Gastrocnemius medialis (tissue), 4 donors: ENCODE results near the gene SH3BGRL2. TPM values are rescaled to one million over a fixed set of nuclear protein-coding genes. Genes with fewer than 3 reads are reported as not detected.
"Not testable (repeated sequence)": the region's sequence is repeated elsewhere in the genome, so short reads cannot be mapped to it uniquely, and the experiment has no call there.

ENCODE experiments used
- ATAC-seq, 2 donors: fragments of 150-250 bp; one replicate each; pipeline ENCODE4 v1.9.1; 2016
- DNase-seq, 2 donors: peaks; one replicate each; pipeline ENCODE4 v3.0.0-alpha.2; 2019
- H3K27ac ChIP-seq, 4 donors: fragments of 200-600 bp; sonication (generic); 1 replicate in 1 of 4; 2 replicates in 3 of 4; pipeline ENCODE4 v1.5.1; 2016 to 2018; ENCODE audit warnings: mild to moderate bottlenecking in 2 of 4, moderate library complexity in 1 of 4
- H3K27me3 ChIP-seq, 3 donors: fragments of 200-600 bp; sonication (generic) in 2 of 3; 1 replicate in 1 of 3; 2 replicates in 2 of 3; pipeline versions ENCODE4 v1.5.1 to v1.6.0; 2016 to 2019; ENCODE audit warnings: mild to moderate bottlenecking in 1 of 3, moderate library complexity in 1 of 3
- H3K36me3 ChIP-seq, 2 donors: fragments of 200-600 bp; sonication (generic) in 1 of 2; one replicate each; pipeline ENCODE4 v1.5.1; 2017 to 2018
- H3K4me1 ChIP-seq, 2 donors: fragments of 200-600 bp; sonication (generic) in 1 of 2; one replicate each; pipeline ENCODE4 v1.5.1; 2016 to 2017; ENCODE audit warnings: mild to moderate bottlenecking in 2 of 2
- H3K4me3 ChIP-seq, 4 donors: fragments of 200-600 bp; sonication (generic) in 3 of 4; 1 replicate in 1 of 4; 2 replicates in 3 of 4; pipeline ENCODE4 v1.5.1; 2016 to 2019; ENCODE audit warnings: mild to moderate bottlenecking in 2 of 4
- H3K9me3 ChIP-seq, 3 donors: fragments of 200-600 bp; sonication (generic) in 2 of 3; 1 replicate in 1 of 3; 2 replicates in 2 of 3; pipeline ENCODE4 v1.5.1; 2016 to 2019
- POLR2A ChIP-seq, 2 donors: fragments of 450-650 bp; IDR thresholded peaks; one replicate each; pipeline ENCODE4 v1.6.1; 2017; ENCODE audit warnings: antibody characterized with exemption in 2 of 2, mild to moderate bottlenecking in 2 of 2, moderate library complexity in 2 of 2
- in situ Hi-C, 4 donors: fragments of 200-750 bp; cut with MboI; loops; one replicate each; pipeline versions ENCODE4 v1.15.0 to v1.8.0; 2017; ENCODE audit warnings: low sequenced_read_pairs in 4 of 4
- intact Hi-C: fragments of 100-400 bp; cut with DNase I; formaldehyde crosslinking; loops from one replicate; pipeline ENCODE4 v1.15.1; 2023; ENCODE audit warnings: low total_unique reads
- total RNA-seq, 4 donors: library from RNA; depleted of rRNA; stranded (reverse); fragments of >200 nt; gene quantifications; one replicate each; pipeline versions ENCODE4 v1.1.0 to v1.2.3, GENCODE V29; 2016
- TF ChIP-seq, protein P1 (sequence below), 5 experiments: fragments of 450-650 bp in 3 of 5; fragments of 200-600 bp in 2 of 5; sonication (generic) in 2 of 5; IDR thresholded peaks in 4 of 5; conservative IDR thresholded peaks in 1 of 5; 1 replicate in 4 of 5; 2 replicates in 1 of 5; pipeline ENCODE4 v1.5.1; 2016 to 2019; ENCODE audit warnings: antibody characterized with exemption in 5 of 5, mild to moderate bottlenecking in 3 of 5, moderate library complexity in 3 of 5

Gene SH3BGRL2
- total RNA-seq, 4 donors from 2014 or later, result 8.0 to 15.7 (median 9.1) TPM

DNA sequence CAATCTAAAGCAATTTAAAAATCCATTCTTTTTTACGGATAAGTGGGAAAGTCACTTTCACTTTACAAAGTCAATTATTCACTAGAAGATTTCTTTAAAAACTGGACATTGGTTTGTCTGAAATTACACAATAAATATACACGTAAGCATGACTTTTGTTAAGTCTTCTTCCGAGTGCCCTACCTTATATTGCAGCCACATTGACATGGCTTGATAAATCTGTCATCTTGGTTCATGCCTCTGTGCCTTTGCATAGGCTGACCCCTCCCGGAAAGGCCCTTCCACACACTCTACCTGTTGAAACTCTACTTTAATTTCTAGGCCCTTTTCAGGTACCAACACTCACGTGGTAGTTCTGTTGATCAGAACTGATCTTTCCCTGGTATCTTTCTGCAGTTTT, 104.1 kb downstream of the SH3BGRL2 start:
- TF ChIP-seq, protein P1, sequence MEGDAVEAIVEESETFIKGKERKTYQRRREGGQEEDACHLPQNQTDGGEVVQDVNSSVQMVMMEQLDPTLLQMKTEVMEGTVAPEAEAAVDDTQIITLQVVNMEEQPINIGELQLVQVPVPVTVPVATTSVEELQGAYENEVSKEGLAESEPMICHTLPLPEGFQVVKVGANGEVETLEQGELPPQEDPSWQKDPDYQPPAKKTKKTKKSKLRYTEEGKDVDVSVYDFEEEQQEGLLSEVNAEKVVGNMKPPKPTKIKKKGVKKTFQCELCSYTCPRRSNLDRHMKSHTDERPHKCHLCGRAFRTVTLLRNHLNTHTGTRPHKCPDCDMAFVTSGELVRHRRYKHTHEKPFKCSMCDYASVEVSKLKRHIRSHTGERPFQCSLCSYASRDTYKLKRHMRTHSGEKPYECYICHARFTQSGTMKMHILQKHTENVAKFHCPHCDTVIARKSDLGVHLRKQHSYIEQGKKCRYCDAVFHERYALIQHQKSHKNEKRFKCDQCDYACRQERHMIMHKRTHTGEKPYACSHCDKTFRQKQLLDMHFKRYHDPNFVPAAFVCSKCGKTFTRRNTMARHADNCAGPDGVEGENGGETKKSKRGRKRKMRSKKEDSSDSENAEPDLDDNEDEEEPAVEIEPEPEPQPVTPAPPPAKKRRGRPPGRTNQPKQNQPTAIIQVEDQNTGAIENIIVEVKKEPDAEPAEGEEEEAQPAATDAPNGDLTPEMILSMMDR (IDR thresholded peaks at IDR 0.05 in 4 of 5, conservative IDR thresholded peaks at IDR 0.05 in 1 of 5), result no peak
- no peak for TF ChIP-seq POLR2A (IDR thresholded peaks at IDR 0.05)
- H3K4me3 ChIP-seq, result no peak overlapping the region
- in situ Hi-C loops (no loop called here), intact Hi-C loops (no loop called here)
- ATAC-seq (no peak), DNase-seq (no peak)
- H3K27me3 ChIP-seq, result no peaks in the 10 kb centered on the region
- no peaks in the 10 kb centered on the region for H3K36me3 ChIP-seq
- no peaks in the 10 kb centered on the region for H3K4me1 ChIP-seq
- H3K27ac ChIP-seq, result no peak overlapping the region
- no peaks in the 10 kb centered on the region for H3K9me3 ChIP-seq

- no peak for DNase-seq
Measured at GRCh38 chr6:79737172-79737571, 106.0 kb downstream of the SH3BGRL2 start.

GRCh38 chr6:79742030-79742429, 110.9 kb downstream of the SH3BGRL2 start:
- ATAC-seq (no peak), DNase-seq (no peak)
- TF ChIP-seq POLR2A (IDR thresholded peaks at IDR 0.05), result no peak
- TF ChIP-seq, protein P1 (IDR thresholded peaks at IDR 0.05 in 4 of 5, conservative IDR thresholded peaks at IDR 0.05 in 1 of 5), result no peak
- in situ Hi-C loops (no loop called here), intact Hi-C loops (no loop called here)
- H3K27ac ChIP-seq, result no peak overlapping the region
- H3K4me1 ChIP-seq, result no peaks in the 10 kb centered on the region
- H3K4me3 ChIP-seq, result no peak overlapping the region
- no peaks in the 10 kb centered on the region for H3K36me3 ChIP-seq
- H3K9me3 ChIP-seq, result no peaks in the 10 kb centered on the region
- no peaks in the 10 kb centered on the region for H3K27me3 ChIP-seq

More at GRCh38 chr6:79737172-79737571, 106.0 kb downstream of the SH3BGRL2 start:
- in situ Hi-C loops (no loop called here), intact Hi-C loops (no loop called here)
- ATAC-seq, result no peak
- H3K4me3 ChIP-seq, result no peak overlapping the region
- H3K27me3 ChIP-seq, result no peaks in the 10 kb centered on the region
- H3K9me3 ChIP-seq, result no peaks in the 10 kb centered on the region
- no peaks in the 10 kb centered on the region for H3K4me1 ChIP-seq
- no peak for TF ChIP-seq POLR2A (IDR thresholded peaks at IDR 0.05)
- TF ChIP-seq, protein P1 (IDR thresholded peaks at IDR 0.05 in 4 of 5, conservative IDR thresholded peaks at IDR 0.05 in 1 of 5), result no peak
- H3K36me3 ChIP-seq, result no peaks in the 10 kb centered on the region
- no peak overlapping the region for H3K27ac ChIP-seq

- H3K36me3 ChIP-seq, in situ Hi-C loops, H3K4me1 ChIP-seq, H3K4me3 ChIP-seq, ATAC-seq, H3K27ac ChIP-seq, intact Hi-C loops, H3K9me3 ChIP-seq, H3K27me3 ChIP-seq, DNase-seq: not testable (repeated sequence)
Measured at GRCh38 chr6:79745282-79745681, 114.2 kb downstream of the SH3BGRL2 start.

GRCh38 chr6:79746325-79746724, 115.2 kb downstream of the SH3BGRL2 start:
- H3K4me3 ChIP-seq, in situ Hi-C loops, H3K27me3 ChIP-seq, H3K4me1 ChIP-seq, H3K9me3 ChIP-seq, intact Hi-C loops, DNase-seq, ATAC-seq, H3K27ac ChIP-seq, H3K36me3 ChIP-seq: not testable (repeated sequence)

GRCh38 chr6:79750806-79751205, 119.7 kb downstream of the SH3BGRL2 start:
- DNase-seq (no peak), ATAC-seq (no peak)
- H3K9me3 ChIP-seq, result no peaks in the 10 kb centered on the region
- TF ChIP-seq, protein P1 (IDR thresholded peaks at IDR 0.05 in 4 of 5, conservative IDR thresholded peaks at IDR 0.05 in 1 of 5), result no peak
- TF ChIP-seq POLR2A (IDR thresholded peaks at IDR 0.05), result no peak
- H3K27ac ChIP-seq, result no peak overlapping the region
- no peak overlapping the region for H3K4me3 ChIP-seq
- intact Hi-C loops, result no loop called here
- no peaks in the 10 kb centered on the region for H3K4me1 ChIP-seq
- H3K27me3 ChIP-seq, result no peaks in the 10 kb centered on the region
- in situ Hi-C loops, result no loop called here
- no peaks in the 10 kb centered on the region for H3K36me3 ChIP-seq
